D721Med (cell line): ENCODE data around the gene IQCK.
"Not testable (repeated sequence)": the region's sequence is repeated elsewhere in the genome, so short reads cannot be mapped to it uniquely, and the experiment has no call there.

Experiments
- DNase-seq: peaks from one replicate; pipeline ENCODE4 v3.0.0; 2011; ENCODE audit warnings: low spot score; ENCODE audit not compliant: insufficient read length
- FAIRE-seq: peaks from 2 replicates; lab custom pipeline; 2011; peaks lifted over from hg19 to GRCh38; lab: Jason Lieb, UNC
- TF ChIP-seq, protein P1 (sequence below): IDR thresholded peaks from 2 replicates; pipeline ENCODE4 v1.5.1; 2012; ENCODE audit warnings: mild to moderate bottlenecking, control low read depth; ENCODE audit not compliant: insufficient read depth; ENCODE audit errors: missing control alignments

IQCK gene, protein sequence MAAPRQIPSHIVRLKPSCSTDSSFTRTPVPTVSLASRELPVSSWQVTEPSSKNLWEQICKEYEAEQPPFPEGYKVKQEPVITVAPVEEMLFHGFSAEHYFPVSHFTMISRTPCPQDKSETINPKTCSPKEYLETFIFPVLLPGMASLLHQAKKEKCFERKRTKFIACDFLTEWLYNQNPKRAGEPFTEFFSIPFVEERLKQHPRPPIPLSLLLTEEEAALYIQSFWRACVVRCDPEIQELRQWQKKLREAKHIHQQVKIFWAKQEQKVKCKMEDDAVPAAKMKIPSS

DNA sequence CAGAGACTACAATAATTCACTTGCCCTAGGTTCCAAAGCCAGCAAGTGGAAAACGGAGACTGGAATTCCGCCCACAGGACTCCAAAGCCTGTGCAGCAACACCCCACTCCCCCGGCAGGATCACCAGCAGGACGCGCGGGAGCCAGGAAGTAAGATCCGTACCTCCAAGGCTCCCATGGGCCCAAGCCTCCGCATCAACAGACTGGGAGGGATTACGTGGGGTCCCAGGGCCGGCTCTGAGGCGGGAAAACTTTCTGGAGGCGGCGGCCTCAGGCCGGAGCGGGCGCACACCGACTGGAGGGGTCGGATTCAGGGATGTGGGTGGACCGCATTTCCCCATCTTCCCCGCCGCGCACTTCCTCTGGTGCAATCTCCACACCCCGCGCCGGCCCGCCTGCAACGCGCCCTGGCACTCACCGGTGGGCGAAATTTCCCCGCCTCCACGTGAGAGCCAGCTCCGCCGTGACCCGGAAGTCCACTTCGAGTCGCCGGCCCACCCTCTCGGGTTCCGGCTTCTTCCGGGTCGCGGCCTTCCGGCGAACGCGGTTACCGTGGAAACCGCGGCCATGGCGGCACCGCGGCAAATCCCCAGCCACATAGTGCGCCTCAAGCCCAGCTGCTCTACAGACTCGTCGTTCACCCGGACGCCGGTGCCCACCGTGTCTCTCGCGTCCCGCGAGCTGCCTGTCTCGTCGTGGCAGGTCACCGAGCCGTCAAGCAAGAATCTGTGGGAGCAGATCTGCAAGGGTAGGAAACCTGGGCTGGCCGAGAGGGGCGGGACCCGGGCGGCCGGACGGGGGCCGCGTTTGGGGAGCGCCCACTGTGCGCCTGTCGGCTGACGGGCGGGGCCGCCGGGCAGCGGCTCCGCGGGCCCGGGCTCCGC lies at the start of gene IQCK, which contains the start of gene KNOP1:
Gene IQCK, plus strand, starts transcription at position 531 of the 883 bp plus-strand sequence. Its CDS starts 36 bp downstream, at position 567.
Gene KNOP1, minus strand, starts transcription at position 487 of the 883 bp plus-strand sequence. CDS start 3,192 bp downstream, outside the sequence.
- TF ChIP-seq, protein P1, sequence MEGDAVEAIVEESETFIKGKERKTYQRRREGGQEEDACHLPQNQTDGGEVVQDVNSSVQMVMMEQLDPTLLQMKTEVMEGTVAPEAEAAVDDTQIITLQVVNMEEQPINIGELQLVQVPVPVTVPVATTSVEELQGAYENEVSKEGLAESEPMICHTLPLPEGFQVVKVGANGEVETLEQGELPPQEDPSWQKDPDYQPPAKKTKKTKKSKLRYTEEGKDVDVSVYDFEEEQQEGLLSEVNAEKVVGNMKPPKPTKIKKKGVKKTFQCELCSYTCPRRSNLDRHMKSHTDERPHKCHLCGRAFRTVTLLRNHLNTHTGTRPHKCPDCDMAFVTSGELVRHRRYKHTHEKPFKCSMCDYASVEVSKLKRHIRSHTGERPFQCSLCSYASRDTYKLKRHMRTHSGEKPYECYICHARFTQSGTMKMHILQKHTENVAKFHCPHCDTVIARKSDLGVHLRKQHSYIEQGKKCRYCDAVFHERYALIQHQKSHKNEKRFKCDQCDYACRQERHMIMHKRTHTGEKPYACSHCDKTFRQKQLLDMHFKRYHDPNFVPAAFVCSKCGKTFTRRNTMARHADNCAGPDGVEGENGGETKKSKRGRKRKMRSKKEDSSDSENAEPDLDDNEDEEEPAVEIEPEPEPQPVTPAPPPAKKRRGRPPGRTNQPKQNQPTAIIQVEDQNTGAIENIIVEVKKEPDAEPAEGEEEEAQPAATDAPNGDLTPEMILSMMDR = no peak
- FAIRE-seq (no peak), DNase-seq (peak; percentile 95)

DNA sequence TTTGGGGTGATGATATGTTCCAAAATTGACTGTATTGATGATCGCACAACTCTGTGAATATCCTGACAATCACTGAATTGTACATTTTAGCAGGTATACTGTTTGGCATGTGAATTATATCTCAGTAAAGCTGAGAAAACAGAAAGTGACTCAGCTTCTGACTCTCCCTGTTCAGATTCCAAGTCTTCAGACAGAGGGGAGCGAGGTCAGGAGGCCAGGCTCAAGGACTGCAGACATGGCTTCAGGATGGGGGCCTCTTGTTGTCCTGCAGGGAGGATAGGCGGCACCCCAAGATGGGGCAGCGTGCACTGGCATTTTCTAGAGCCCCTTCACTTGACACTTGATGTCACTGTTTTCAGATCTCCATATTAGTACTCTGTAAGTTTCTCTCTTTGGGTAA lies 45.7 kb upstream of the IQCK start:
- TF ChIP-seq, protein P1 = no peak
- DNase-seq (no peak), FAIRE-seq (no peak)

DNA sequence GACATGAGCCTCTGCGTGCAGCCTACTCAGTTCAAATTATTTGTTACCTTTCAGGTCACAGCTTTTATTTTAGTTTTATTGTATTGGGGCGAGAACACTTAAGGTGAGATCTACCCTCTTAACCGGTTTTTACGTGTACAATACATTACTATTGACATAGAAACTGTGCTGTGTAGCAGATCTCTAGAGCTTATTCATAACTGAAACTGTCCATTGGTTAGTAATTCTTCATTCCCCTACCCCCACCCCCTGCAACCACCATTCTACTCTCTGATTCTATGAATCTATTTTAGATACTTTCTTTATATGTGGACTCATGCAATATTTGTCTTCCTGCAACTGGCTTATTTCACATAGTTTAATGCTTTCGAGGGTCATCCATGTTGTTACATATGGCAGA lies 43.6 kb upstream of the IQCK start:
- no peak for FAIRE-seq
- no peak for DNase-seq
- TF ChIP-seq, protein P1 = no peak

DNA sequence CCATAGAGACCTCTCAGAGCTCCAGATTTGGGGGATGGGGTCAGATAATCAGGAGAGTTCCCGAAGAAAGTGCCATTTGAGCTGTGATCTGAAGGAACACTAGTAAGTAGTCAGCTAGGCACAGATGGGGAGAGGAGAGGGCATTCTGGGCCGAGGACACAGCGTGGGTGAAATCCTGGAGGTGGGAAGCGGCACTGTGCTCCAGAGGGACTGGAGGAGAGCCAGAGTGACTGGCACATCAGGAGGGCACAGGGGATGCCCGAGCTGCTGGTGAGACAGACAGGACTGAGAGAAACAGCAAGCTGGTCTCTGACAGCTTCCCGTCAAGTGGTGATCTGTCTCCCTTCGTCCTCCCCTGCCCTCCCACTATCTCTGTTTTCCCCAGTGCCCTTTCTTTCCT lies 40.7 kb upstream of the IQCK start:
- FAIRE-seq = no peak
- TF ChIP-seq, protein P1 = no peak

DNA sequence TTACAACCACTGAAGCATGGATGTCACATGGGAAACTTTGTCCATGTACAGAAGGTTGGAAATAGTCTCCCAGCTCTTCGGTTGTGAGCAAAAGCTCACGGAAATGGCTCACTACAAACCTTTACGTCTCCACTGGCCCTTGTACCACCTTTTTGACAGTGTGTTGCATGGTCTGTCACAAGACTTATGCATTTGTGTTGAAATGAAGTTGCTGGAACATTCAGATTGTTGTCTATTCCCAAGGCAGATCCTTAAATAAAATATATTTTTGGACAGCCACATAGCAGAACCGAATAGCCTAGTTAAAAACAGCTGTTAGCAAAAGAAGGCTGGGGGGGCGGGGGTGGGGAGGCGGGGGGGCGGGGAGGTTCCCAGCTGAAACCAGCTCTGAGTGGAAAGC lies 39.3 kb upstream of the IQCK start:
- DNase-seq (no peak), FAIRE-seq (no peak)
- TF ChIP-seq, protein P1 = no peak

More for the DNA sequence above, 40.7 kb upstream of the IQCK start:
- no peak for DNase-seq

DNA sequence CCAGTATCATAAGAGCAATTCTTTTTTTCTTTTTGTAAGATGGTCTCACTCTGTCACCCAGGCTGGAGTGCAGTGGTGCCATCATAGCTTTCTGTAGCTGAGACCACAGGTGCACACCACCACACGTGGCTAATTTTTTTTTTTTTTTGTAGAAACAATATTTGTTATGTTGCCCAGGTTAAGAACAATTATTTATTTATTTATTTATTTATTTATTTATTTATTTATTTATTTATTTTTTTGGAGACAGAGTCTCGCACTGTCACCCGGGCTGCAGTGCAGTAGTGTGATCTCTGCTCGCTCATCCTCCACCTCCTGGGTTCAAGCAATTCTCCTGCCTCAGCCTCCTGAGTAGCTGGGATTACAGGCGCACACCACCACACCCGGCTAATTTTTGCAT lies 38.8 kb upstream of the IQCK start:
- not testable (repeated sequence) for FAIRE-seq, DNase-seq

DNA sequence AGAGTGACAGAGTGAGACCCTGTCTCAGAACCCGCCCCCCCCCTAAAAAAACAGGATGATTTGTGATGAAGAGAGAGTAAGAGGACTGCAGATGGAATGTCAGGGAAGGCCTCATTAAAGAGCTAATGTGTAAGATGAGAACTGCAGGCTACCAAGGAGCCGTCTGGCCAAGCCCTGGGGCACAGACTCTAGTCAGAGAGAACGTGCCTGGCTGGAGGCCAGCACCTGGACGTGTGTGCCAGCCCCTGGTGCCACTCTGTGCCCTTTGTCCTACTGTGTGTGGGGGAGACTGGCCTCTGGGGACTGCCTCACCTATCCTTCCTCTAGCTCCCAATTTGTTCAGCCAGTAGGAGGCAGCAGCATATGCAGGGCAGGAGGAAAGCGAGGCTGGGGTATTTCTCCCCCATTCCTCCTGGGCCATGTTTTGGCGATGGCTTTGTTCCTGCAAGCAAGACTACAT lies 37.2 kb upstream of the IQCK start:
- TF ChIP-seq, protein P1 = peak; percentile 7
- FAIRE-seq (no peak), DNase-seq (no peak)
